ENCODE measurements around the gene PLXNC1. TPM values are rescaled to one million over a fixed set of nuclear protein-coding genes. Genes with fewer than 3 reads are reported as not detected.

PLXNC1 gene
- total and polyA plus RNA-seq, 9 of the 15 experiments (the other 6 are each of a cell fraction or from before 2014, with no cell fraction given) = 0.08 to 0.87 (median 0.28) TPM

DNA sequence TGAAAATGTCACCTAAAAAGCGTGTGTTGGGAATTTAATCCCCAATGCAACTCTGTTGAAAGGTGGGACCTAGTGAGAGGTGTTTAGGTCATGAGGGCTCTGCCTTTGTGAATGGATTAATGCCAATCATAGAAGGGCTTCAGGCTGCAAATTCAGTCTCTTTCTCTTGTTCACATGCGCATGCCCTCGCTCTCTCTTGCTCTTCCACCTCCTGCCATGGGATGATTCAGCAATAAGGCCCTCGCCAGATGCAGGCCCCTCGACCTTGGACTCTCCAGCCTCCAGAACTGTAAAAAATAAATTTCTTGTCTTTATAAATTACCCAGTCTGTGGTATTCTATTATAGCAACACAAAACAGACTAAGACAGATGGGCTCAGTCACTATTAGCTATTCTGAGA is 55.4 kb downstream of the PLXNC1 start:
- FAIRE-seq = peak; percentile 37
- H4K20me1 ChIP-seq (replicated peaks; ENCODE audit: control insufficient read depth, insufficient read depth, low read length) = no peaks in the 10 kb centered on the region
- no TSS peak for BruUV-seq (replicated peaks)
- in situ Hi-C loops (cut with MboI) = no loop called here
- intact Hi-C loops (cut with micrococcal nuclease) = no loop called here
- no peak overlapping the region for H3K4me2 ChIP-seq (ENCODE audit: insufficient read depth, low read length)
- peak overlapping the region; percentile 42 for H2AFZ ChIP-seq (ENCODE audit: low read depth, low read length)
- DNase-seq (ENCODE audit: extremely low read depth in 1 of 4, low spot score in 3 of 4) = no peak
- H3K79me2 ChIP-seq (ENCODE audit: control insufficient read depth, insufficient read depth, low read length) = no peaks in the 10 kb centered on the region
- peaks cover 0 to 26% of the 10 kb centered on the region in 2 experiments; a peak in 3 of 5 replicates for H3K4me1 ChIP-seq (replicated peaks in 1 of 2; ENCODE audit: control insufficient read depth in 2 of 2, insufficient read depth in 2 of 2, low read length in 2 of 2)
- ChIA-PET POLR2A (interaction anchor here (0.6 kb wide), 1 partner anchor 1381 kb away, joined by 3 read pairs; no protein-coding TSS in a partner anchor), CTCF (ENCODE audit: low intra/inter-chr PET ratio) (no interaction called here)
- H3K9me1 ChIP-seq (ENCODE audit: control insufficient read depth, insufficient read depth, low read length) = no peaks in the 10 kb centered on the region
- no peak for ATAC-seq
- H3K4me3 ChIP-seq = no peak overlapping the region
- no peaks in the 10 kb centered on the region for H3K27me3 ChIP-seq (ENCODE audit: control insufficient read depth in 2 of 2, insufficient read depth in 2 of 2, low read length in 2 of 2)
- no peaks in the 10 kb centered on the region for H3K36me3 ChIP-seq (ENCODE audit: control insufficient read depth, insufficient read depth, low read length)
- no peaks in the 10 kb centered on the region for H3K9me3 ChIP-seq (replicated peaks; ENCODE audit: control insufficient read depth, insufficient read depth, low read depth, low read length)
- H3K27ac ChIP-seq (ENCODE audit: extremely low read depth, low read depth, low read length) = no peak overlapping the region
- H3K9ac ChIP-seq (ENCODE audit: insufficient read depth in 1 of 2, low read depth in 2 of 2, low read length in 2 of 2) = no peak overlapping the region
- 43% methylated on average over 5 of the region's 5 CpGs for WGBS (ENCODE audit: insufficient coverage, low coverage, missing lambda C conversion rate)
- TF ChIP-seq MAFG (tag; conservative IDR thresholded peaks at IDR 0.05) (peak; percentile 84), BCOR (IDR thresholded peaks at IDR 0.05) (no peak), MYBL2 (IDR thresholded peaks at IDR 0.05; ENCODE audit: low read depth) (no peak), MYBL2 (CRISPR knock-in tag; IDR thresholded peaks at IDR 0.05; ENCODE audit: borderline replicate concordance) (no peak), NFE2 (IDR thresholded peaks at IDR 0.05; ENCODE audit: low read depth) (peak; percentile 86), ZNF316 (IDR thresholded peaks at IDR 0.05) (peak; percentile 45; the same call in 1 of the 2 replicates)
- TF ChIP-seq, protein P1, sequence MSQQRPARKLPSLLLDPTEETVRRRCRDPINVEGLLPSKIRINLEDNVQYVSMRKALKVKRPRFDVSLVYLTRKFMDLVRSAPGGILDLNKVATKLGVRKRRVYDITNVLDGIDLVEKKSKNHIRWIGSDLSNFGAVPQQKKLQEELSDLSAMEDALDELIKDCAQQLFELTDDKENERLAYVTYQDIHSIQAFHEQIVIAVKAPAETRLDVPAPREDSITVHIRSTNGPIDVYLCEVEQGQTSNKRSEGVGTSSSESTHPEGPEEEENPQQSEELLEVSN (IDR thresholded peaks at IDR 0.05; ENCODE audit: borderline replicate concordance in 1 of 2, extremely low read depth in 1 of 2, insufficient read depth in 1 of 2, insufficient read length in 1 of 2, low read depth in 1 of 2, low read length in 1 of 2, poor library complexity in 1 of 2, severe bottlenecking in 1 of 2) = peak in 1 of 2 experiments; percentile 22
- TF ChIP-seq, protein P2, sequence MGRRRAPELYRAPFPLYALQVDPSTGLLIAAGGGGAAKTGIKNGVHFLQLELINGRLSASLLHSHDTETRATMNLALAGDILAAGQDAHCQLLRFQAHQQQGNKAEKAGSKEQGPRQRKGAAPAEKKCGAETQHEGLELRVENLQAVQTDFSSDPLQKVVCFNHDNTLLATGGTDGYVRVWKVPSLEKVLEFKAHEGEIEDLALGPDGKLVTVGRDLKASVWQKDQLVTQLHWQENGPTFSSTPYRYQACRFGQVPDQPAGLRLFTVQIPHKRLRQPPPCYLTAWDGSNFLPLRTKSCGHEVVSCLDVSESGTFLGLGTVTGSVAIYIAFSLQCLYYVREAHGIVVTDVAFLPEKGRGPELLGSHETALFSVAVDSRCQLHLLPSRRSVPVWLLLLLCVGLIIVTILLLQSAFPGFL (CRISPR knock-in tag; IDR thresholded peaks at IDR 0.05) = no peak
- TF ChIP-seq, protein P3, sequence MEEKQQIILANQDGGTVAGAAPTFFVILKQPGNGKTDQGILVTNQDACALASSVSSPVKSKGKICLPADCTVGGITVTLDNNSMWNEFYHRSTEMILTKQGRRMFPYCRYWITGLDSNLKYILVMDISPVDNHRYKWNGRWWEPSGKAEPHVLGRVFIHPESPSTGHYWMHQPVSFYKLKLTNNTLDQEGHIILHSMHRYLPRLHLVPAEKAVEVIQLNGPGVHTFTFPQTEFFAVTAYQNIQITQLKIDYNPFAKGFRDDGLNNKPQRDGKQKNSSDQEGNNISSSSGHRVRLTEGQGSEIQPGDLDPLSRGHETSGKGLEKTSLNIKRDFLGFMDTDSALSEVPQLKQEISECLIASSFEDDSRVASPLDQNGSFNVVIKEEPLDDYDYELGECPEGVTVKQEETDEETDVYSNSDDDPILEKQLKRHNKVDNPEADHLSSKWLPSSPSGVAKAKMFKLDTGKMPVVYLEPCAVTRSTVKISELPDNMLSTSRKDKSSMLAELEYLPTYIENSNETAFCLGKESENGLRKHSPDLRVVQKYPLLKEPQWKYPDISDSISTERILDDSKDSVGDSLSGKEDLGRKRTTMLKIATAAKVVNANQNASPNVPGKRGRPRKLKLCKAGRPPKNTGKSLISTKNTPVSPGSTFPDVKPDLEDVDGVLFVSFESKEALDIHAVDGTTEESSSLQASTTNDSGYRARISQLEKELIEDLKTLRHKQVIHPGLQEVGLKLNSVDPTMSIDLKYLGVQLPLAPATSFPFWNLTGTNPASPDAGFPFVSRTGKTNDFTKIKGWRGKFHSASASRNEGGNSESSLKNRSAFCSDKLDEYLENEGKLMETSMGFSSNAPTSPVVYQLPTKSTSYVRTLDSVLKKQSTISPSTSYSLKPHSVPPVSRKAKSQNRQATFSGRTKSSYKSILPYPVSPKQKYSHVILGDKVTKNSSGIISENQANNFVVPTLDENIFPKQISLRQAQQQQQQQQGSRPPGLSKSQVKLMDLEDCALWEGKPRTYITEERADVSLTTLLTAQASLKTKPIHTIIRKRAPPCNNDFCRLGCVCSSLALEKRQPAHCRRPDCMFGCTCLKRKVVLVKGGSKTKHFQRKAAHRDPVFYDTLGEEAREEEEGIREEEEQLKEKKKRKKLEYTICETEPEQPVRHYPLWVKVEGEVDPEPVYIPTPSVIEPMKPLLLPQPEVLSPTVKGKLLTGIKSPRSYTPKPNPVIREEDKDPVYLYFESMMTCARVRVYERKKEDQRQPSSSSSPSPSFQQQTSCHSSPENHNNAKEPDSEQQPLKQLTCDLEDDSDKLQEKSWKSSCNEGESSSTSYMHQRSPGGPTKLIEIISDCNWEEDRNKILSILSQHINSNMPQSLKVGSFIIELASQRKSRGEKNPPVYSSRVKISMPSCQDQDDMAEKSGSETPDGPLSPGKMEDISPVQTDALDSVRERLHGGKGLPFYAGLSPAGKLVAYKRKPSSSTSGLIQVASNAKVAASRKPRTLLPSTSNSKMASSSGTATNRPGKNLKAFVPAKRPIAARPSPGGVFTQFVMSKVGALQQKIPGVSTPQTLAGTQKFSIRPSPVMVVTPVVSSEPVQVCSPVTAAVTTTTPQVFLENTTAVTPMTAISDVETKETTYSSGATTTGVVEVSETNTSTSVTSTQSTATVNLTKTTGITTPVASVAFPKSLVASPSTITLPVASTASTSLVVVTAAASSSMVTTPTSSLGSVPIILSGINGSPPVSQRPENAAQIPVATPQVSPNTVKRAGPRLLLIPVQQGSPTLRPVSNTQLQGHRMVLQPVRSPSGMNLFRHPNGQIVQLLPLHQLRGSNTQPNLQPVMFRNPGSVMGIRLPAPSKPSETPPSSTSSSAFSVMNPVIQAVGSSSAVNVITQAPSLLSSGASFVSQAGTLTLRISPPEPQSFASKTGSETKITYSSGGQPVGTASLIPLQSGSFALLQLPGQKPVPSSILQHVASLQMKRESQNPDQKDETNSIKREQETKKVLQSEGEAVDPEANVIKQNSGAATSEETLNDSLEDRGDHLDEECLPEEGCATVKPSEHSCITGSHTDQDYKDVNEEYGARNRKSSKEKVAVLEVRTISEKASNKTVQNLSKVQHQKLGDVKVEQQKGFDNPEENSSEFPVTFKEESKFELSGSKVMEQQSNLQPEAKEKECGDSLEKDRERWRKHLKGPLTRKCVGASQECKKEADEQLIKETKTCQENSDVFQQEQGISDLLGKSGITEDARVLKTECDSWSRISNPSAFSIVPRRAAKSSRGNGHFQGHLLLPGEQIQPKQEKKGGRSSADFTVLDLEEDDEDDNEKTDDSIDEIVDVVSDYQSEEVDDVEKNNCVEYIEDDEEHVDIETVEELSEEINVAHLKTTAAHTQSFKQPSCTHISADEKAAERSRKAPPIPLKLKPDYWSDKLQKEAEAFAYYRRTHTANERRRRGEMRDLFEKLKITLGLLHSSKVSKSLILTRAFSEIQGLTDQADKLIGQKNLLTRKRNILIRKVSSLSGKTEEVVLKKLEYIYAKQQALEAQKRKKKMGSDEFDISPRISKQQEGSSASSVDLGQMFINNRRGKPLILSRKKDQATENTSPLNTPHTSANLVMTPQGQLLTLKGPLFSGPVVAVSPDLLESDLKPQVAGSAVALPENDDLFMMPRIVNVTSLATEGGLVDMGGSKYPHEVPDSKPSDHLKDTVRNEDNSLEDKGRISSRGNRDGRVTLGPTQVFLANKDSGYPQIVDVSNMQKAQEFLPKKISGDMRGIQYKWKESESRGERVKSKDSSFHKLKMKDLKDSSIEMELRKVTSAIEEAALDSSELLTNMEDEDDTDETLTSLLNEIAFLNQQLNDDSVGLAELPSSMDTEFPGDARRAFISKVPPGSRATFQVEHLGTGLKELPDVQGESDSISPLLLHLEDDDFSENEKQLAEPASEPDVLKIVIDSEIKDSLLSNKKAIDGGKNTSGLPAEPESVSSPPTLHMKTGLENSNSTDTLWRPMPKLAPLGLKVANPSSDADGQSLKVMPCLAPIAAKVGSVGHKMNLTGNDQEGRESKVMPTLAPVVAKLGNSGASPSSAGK (IDR thresholded peaks at IDR 0.05) = peak; percentile 45

Data from K562 (cell line).